Effector memory CD8-positive, alpha-beta T cell (primary cell): ENCODE results near the gene SMARCB1.

Source experiments
- ATAC-seq: fragments of 150-1000 bp; cut with Tn5 transposase; replicated peaks from 2 replicates; pipeline ENCODE4 v1.10.0; 2021; ENCODE audit warnings: mild to moderate bottlenecking, moderate library complexity
- DNase-seq, 3 experiments: peaks; one replicate each; pipeline ENCODE4 v3.0.0; 2021
- H3K27ac Mint-ChIP-seq, 2 donors: one replicate each; pipeline ENCODE4 v1.8.0; 2022; ENCODE audit warnings: mild to moderate bottlenecking in 2 of 2, mixed read lengths in 2 of 2, moderate library complexity in 2 of 2
- H3K27me3 Mint-ChIP-seq, 2 donors: one replicate each; pipeline ENCODE4 v1.8.0; 2022; ENCODE audit warnings: mixed read lengths in 2 of 2
- H3K36me3 Mint-ChIP-seq: one replicate; pipeline ENCODE4 v1.8.0; 2022; ENCODE audit warnings: mild to moderate bottlenecking, moderate library complexity, mixed read lengths; ENCODE audit not compliant: insufficient read depth
- H3K4me1 Mint-ChIP-seq, 2 donors: one replicate each; pipeline ENCODE4 v1.8.0; 2022; ENCODE audit warnings: low read depth in 2 of 2, mixed read lengths in 2 of 2
- H3K4me3 Mint-ChIP-seq, 2 donors: one replicate each; pipeline ENCODE4 v1.8.0; 2022; ENCODE audit warnings: mild to moderate bottlenecking in 2 of 2, mixed read lengths in 2 of 2, moderate library complexity in 2 of 2
- H3K9me3 Mint-ChIP-seq, 2 donors: one replicate each; pipeline ENCODE4 v1.8.0; 2022; ENCODE audit warnings: mixed read lengths in 2 of 2

The SMARCB1 gene

GRCh38 chr22:23752750-23753149, 34.0 kb upstream of the SMARCB1 start:
- DNase-seq (no peak), ATAC-seq (no peak)
- peak overlapping the region; percentile 86 to 87 for H3K4me3 Mint-ChIP-seq
- H3K27me3 Mint-ChIP-seq = no peaks in the 10 kb centered on the region
- peaks cover 11% of the 10 kb centered on the region for H3K36me3 Mint-ChIP-seq
- no peaks in the 10 kb centered on the region for H3K9me3 Mint-ChIP-seq
- H3K4me1 Mint-ChIP-seq = peaks cover 13 to 17% of the 10 kb centered on the region in 2 donors
- H3K27ac Mint-ChIP-seq = no peak overlapping the region

GRCh38 chr22:23753385-23753784, 33.4 kb upstream of the SMARCB1 start:
- no peaks in the 10 kb centered on the region for H3K27me3 Mint-ChIP-seq
- H3K4me1 Mint-ChIP-seq = peaks cover 13 to 17% of the 10 kb centered on the region in 2 donors
- DNase-seq (no peak), ATAC-seq (no peak)
- H3K9me3 Mint-ChIP-seq = no peaks in the 10 kb centered on the region
- H3K4me3 Mint-ChIP-seq = peak overlapping the region in 1 of 2 donors; percentile 63
- H3K27ac Mint-ChIP-seq = no peak overlapping the region
- H3K36me3 Mint-ChIP-seq = peaks cover 11% of the 10 kb centered on the region

- Mint-ChIP-seq H3K36me3 (peaks cover 11% of the 10 kb centered on the region), H3K4me1 (peaks cover 13 to 17% of the 10 kb centered on the region in 2 donors), H3K9me3 (no peaks in the 10 kb centered on the region), H3K27ac (no peak within 1 kb of the TSS), H3K27me3 (no peaks in the 10 kb centered on the region), H3K4me3 (peak within 1 kb of the TSS in 1 of 2 donors; percentile 63)
- DNase-seq (no peak), ATAC-seq (no peak)
Measured at GRCh38 chr22:23754220-23754919, 32.4 kb upstream of the SMARCB1 start, which contains the start of gene VPREB3. TSS of gene VPREB3 (minus strand) at chr22:23754425. CDS start at chr22:23754363, 62 bp downstream.

GRCh38 chr22:23754980-23755636, 31.7 kb upstream of the SMARCB1 start:
- H3K4me1 Mint-ChIP-seq = peaks cover 8 to 10% of the 10 kb centered on the region in 2 donors
- H3K27me3 Mint-ChIP-seq = no peaks in the 10 kb centered on the region
- H3K4me3 Mint-ChIP-seq = no peak overlapping the region
- DNase-seq (no peak), ATAC-seq (no peak)
- H3K9me3 Mint-ChIP-seq = no peaks in the 10 kb centered on the region
- no peak overlapping the region for H3K27ac Mint-ChIP-seq
- peaks cover 7% of the 10 kb centered on the region for H3K36me3 Mint-ChIP-seq

GRCh38 chr22:23755711-23756110, 31.1 kb upstream of the SMARCB1 start:
- no peaks in the 10 kb centered on the region for H3K27me3 Mint-ChIP-seq
- no peak overlapping the region for H3K4me3 Mint-ChIP-seq
- DNase-seq = no peak
- H3K27ac Mint-ChIP-seq = no peak overlapping the region
- H3K36me3 Mint-ChIP-seq = peaks cover 7% of the 10 kb centered on the region
- peaks cover 3 to 4% of the 10 kb centered on the region in 2 donors for H3K4me1 Mint-ChIP-seq
- no peaks in the 10 kb centered on the region for H3K9me3 Mint-ChIP-seq
- no peak for ATAC-seq

GRCh38 chr22:23756891-23757290, 29.9 kb upstream of the SMARCB1 start:
- ATAC-seq (no peak), DNase-seq (no peak)
- Mint-ChIP-seq H3K4me1 (peaks cover 3 to 4% of the 10 kb centered on the region in 2 donors), H3K4me3 (no peak overlapping the region), H3K27ac (peak overlapping the region in 1 of 2 donors; percentile 41), H3K9me3 (no peaks in the 10 kb centered on the region), H3K27me3 (no peaks in the 10 kb centered on the region), H3K36me3 (peaks cover 7% of the 10 kb centered on the region)

- Mint-ChIP-seq H3K4me3 (no peak overlapping the region), H3K27ac (no peak overlapping the region), H3K27me3 (no peaks in the 10 kb centered on the region), H3K4me1 (peaks cover 10 to 14% of the 10 kb centered on the region in 2 donors), H3K9me3 (no peaks in the 10 kb centered on the region), H3K36me3 (no peaks in the 10 kb centered on the region)
- no peak for DNase-seq
- no peak for ATAC-seq
Measured at GRCh38 chr22:23759566-23759965, 27.2 kb upstream of the SMARCB1 start.

GRCh38 chr22:23760056-23760455, 26.7 kb upstream of the SMARCB1 start:
- ATAC-seq (no peak), DNase-seq (no peak)
- no peaks in the 10 kb centered on the region for H3K27me3 Mint-ChIP-seq
- H3K36me3 Mint-ChIP-seq = no peaks in the 10 kb centered on the region
- H3K27ac Mint-ChIP-seq = no peak overlapping the region
- H3K4me3 Mint-ChIP-seq = no peak overlapping the region
- H3K9me3 Mint-ChIP-seq = no peaks in the 10 kb centered on the region
- H3K4me1 Mint-ChIP-seq = peaks cover 13 to 15% of the 10 kb centered on the region in 2 donors

GRCh38 chr22:23762842-23763578, 23.8 kb upstream of the SMARCB1 start, which contains the start of gene C22orf15:
TSS of gene C22orf15 (plus strand) at chr22:23762990. CDS start at chr22:23763307, 317 bp downstream.
- H3K4me1 Mint-ChIP-seq = peaks cover 24 to 27% of the 10 kb centered on the region in 2 donors
- peak within 1 kb of the TSS in 1 of 2 donors; percentile 71 for H3K27ac Mint-ChIP-seq
- H3K4me3 Mint-ChIP-seq = peak within 1 kb of the TSS; percentile 72 to 77
- no peaks in the 10 kb centered on the region for H3K9me3 Mint-ChIP-seq
- DNase-seq (no peak), ATAC-seq (peak; percentile 14)
- no peaks in the 10 kb centered on the region for H3K27me3 Mint-ChIP-seq
- H3K36me3 Mint-ChIP-seq = no peaks in the 10 kb centered on the region

- Mint-ChIP-seq H3K27me3 (no peaks in the 10 kb centered on the region), H3K9me3 (no peaks in the 10 kb centered on the region), H3K36me3 (no peaks in the 10 kb centered on the region), H3K4me1 (peaks cover 26 to 28% of the 10 kb centered on the region in 2 donors), H3K4me3 (peak overlapping the region; percentile 72 to 77), H3K27ac (no peak overlapping the region)
- DNase-seq = peak in 2 of 3 experiments; percentile 20 to 25
- ATAC-seq = peak; percentile 47
Measured at GRCh38 chr22:23763579-23763945, 23.2 kb upstream of the SMARCB1 start.

GRCh38 chr22:23763954-23764353, 22.8 kb upstream of the SMARCB1 start:
- Mint-ChIP-seq H3K4me1 (peaks cover 26 to 28% of the 10 kb centered on the region in 2 donors), H3K4me3 (peak overlapping the region; percentile 72 to 77), H3K9me3 (no peaks in the 10 kb centered on the region), H3K27me3 (no peaks in the 10 kb centered on the region), H3K27ac (no peak overlapping the region), H3K36me3 (no peaks in the 10 kb centered on the region)
- ATAC-seq (no peak), DNase-seq (no peak)

- H3K36me3 Mint-ChIP-seq = no peaks in the 10 kb centered on the region
- peak overlapping the region; percentile 54 to 86 for H3K4me3 Mint-ChIP-seq
- H3K4me1 Mint-ChIP-seq = peaks cover 26 to 30% of the 10 kb centered on the region in 2 donors
- ATAC-seq = no peak
- H3K27ac Mint-ChIP-seq = no peak overlapping the region
- H3K27me3 Mint-ChIP-seq = no peaks in the 10 kb centered on the region
- no peak for DNase-seq
- H3K9me3 Mint-ChIP-seq = no peaks in the 10 kb centered on the region
Measured at GRCh38 chr22:23764899-23765881, 21.6 kb upstream of the SMARCB1 start.
